GM12878 (cell line): ENCODE measurements around the gene PTGR3. TPM values are rescaled to one million over a fixed set of nuclear protein-coding genes. Genes with fewer than 3 reads are reported as not detected.

Experiments
- ATAC-seq: fragments of 200-7000 bp; cut with Tn5 transposase; 3 replicates; pipeline ENCODE4 v1.9.1; 2020; ENCODE audit warnings: mild to moderate bottlenecking, moderate library complexity
- BruUV-seq: library from RNA; stranded (reverse); fragments of 400-500 nt; replicated peaks from 2 replicates; lab custom pipeline; 2021; lab: Mats Ljungman, UMichigan
- CTCF ChIA-PET: fragments of 300-600 bp; sonication (Branson Sonifier 250); formaldehyde crosslinking; extraction: SDS; loops from one replicate; lab custom pipeline; 2021; ENCODE audit warnings: inconsistent platforms; lab: Yijun Ruan, JAX
- POLR2A ChIA-PET: fragments of 350-600 bp; formaldehyde crosslinking; extraction: SDS; loops from one replicate; lab custom pipeline; 2021; ENCODE audit warnings: inconsistent platforms; lab: Charles Lee
- RAD21 ChIA-PET: fragments of 300-600 bp; sonication (Branson Sonifier 250); formaldehyde crosslinking; loops from one replicate; lab custom pipeline; 2023; ENCODE audit warnings: antibody characterized with exemption; ENCODE audit not compliant: unreplicated experiment; lab: Charles Lee
- SMC1A ChIA-PET: fragments of 300-600 bp; sonication (Branson Sonifier 250); formaldehyde crosslinking; loops from one replicate; lab custom pipeline; 2023; ENCODE audit not compliant: unreplicated experiment, uncharacterized antibody; lab: Charles Lee
- DNase-seq: peaks from one replicate; pipeline ENCODE4 v3.0.0-alpha.2; 2011; ENCODE audit warnings: low read depth, low spot score
- FAIRE-seq: peaks from 3 replicates; lab custom pipeline; 2011; peaks lifted over from hg19 to GRCh38; lab: Jason Lieb, UNC
- H2AFZ ChIP-seq: 2 replicates; pipeline ENCODE4 v1.6.0; 2011; ENCODE audit warnings: low read depth, low read length, control low read depth; ENCODE audit not compliant: control insufficient read depth
- H3K27ac ChIP-seq: 2 replicates; pipeline ENCODE4 v1.5.1; 2011; ENCODE audit warnings: control low read depth; ENCODE audit not compliant: control insufficient read depth, insufficient read depth
- H3K27me3 ChIP-seq, 2 experiments: replicated peaks in 1 of 2; 2 replicates each; pipeline versions ENCODE4 v1.6.0 to v1.6.1; 2011; ENCODE audit warnings: low read length in 1 of 2; ENCODE audit not compliant: control insufficient read depth in 2 of 2, insufficient read depth in 2 of 2
- H3K36me3 ChIP-seq, 2 experiments: 2 replicates each; pipeline ENCODE4 v1.5.1; 2011; ENCODE audit warnings: low read length in 1 of 2; ENCODE audit not compliant: control insufficient read depth in 2 of 2, insufficient read depth in 2 of 2
- H3K4me1 ChIP-seq: 2 replicates; pipeline ENCODE4 v1.6.1; 2011; ENCODE audit warnings: mild to moderate bottlenecking, low read length, moderate library complexity, mixed read lengths; ENCODE audit not compliant: control insufficient read depth, insufficient read depth
- H3K4me2 ChIP-seq: 2 replicates; pipeline ENCODE4 v1.6.0; 2011; ENCODE audit warnings: control low read depth; ENCODE audit not compliant: control insufficient read depth, insufficient read depth
- H3K4me3 ChIP-seq: fragments of 200-600 bp; sonication (generic); 2 replicates; pipeline ENCODE4 v1.5.1; 2016
- H3K79me2 ChIP-seq: 2 replicates; pipeline ENCODE4 v1.6.0; 2011; ENCODE audit warnings: low read length; ENCODE audit not compliant: control insufficient read depth, insufficient read depth
- H3K9ac ChIP-seq: 2 replicates; pipeline ENCODE4 v1.8.0; 2011; ENCODE audit warnings: low read length, control low read depth, mixed read lengths; ENCODE audit not compliant: control insufficient read depth, insufficient read depth
- H3K9me3 ChIP-seq: replicated peaks from 3 replicates; pipeline ENCODE4 v1.5.1; 2011; ENCODE audit warnings: mild to moderate bottlenecking, low read length; ENCODE audit not compliant: control insufficient read depth, insufficient read depth
- H4K20me1 ChIP-seq: 2 replicates; pipeline ENCODE4 v1.6.0; 2011; ENCODE audit not compliant: control insufficient read depth, insufficient read depth
- WGBS: methylation state at CpG from one replicate; pipeline ENCODE4 v1.1.6; 2016; ENCODE audit warnings: low lambda C conversion rate; ENCODE audit not compliant: insufficient replicate concordance, insufficient coverage; ENCODE audit errors: missing lambda C conversion rate; 5-methylcytosine and 5-hydroxymethylcytosine counted together
- in situ Hi-C: fragments of 300-500 bp; cut with MboI; formaldehyde crosslinking; loops from 9 replicates; pipeline ENCODE4 v1.14.3; 2018; ENCODE audit warnings: mixed read lengths
- intact Hi-C: fragments of 100-400 bp; cut with micrococcal nuclease; formaldehyde crosslinking; loops from one replicate; pipeline ENCODE4 v1.14.2; 2022; ENCODE audit not compliant: unreplicated experiment
- polyA plus RNA-seq, 11 experiments: library from polyadenylated mRNA; depleted of rRNA in 4 of 11; unstranded in 6 of 11; stranded (reverse) in 5 of 11; fragments of >200 nt; fragmentation: Nextera tagmentation in 4 of 11; fragmentation: Illumina TruSeq in 1 of 11; extraction: Ambion mirVana in 4 of 11; extraction: Trizol in 1 of 11; gene quantifications; 1 replicate in 1 of 11; 2 replicates in 10 of 11; pipeline versions ENCODE4 v1.2.1 to v1.2.3, GENCODE V29; 2011 to 2016; ENCODE audit warnings: inconsistent platforms in 2 of 11, missing spikeins in 2 of 11, low read depth in 1 of 11
- total RNA-seq, 4 experiments: library from RNA; depleted of rRNA in 3 of 4; stranded (reverse); fragments of >200 nt in 3 of 4; fragmentation: Illumina TruSeq in 1 of 4; extraction: Trizol in 1 of 4; gene quantifications; 2 replicates each; pipeline versions ENCODE4 v1.2.1 to v1.2.3, GENCODE V29; 2013 to 2021
- TF ChIP-seq, protein P1 (sequence below): fragments of 450-650 bp; formaldehyde crosslinking; IDR thresholded peaks from 2 replicates; pipeline ENCODE4 v1.5.0; 2022; ENCODE audit warnings: mild to moderate bottlenecking, missing genetic modification characterization
- TF ChIP-seq, protein P2 (sequence below): IDR thresholded peaks from 2 replicates; pipeline ENCODE4 v1.6.1; 2011; ENCODE audit warnings: borderline replicate concordance, low read depth, mild to moderate bottlenecking, moderate library complexity, mixed read lengths, low read length; ENCODE audit not compliant: insufficient read depth; ENCODE audit errors: extremely low read length
- TF ChIP-seq, protein P3 (sequence below): fragments of 450-650 bp; IDR thresholded peaks from 2 replicates; pipeline ENCODE4 v1.6.1; 2018; ENCODE audit warnings: mild to moderate bottlenecking, low read depth, moderate library complexity; ENCODE audit not compliant: partially characterized antibody
- TF ChIP-seq, protein P4 (sequence below): IDR thresholded peaks from 2 replicates; pipeline ENCODE4 v1.6.1; 2012; ENCODE audit warnings: improper control_type of control experiment, low read depth, low read length; ENCODE audit not compliant: insufficient replicate concordance
- TF ChIP-seq, protein P5 (sequence below): fragments of 450-650 bp; IDR thresholded peaks from 2 replicates; pipeline ENCODE4 v1.6.1; 2017; ENCODE audit warnings: mild to moderate bottlenecking, moderate library complexity

Gene PTGR3
- total and polyA plus RNA-seq, 10 of the 15 experiments (the other 5 are each of a cell fraction or from before 2014, with no cell fraction given), result 6.2 to 69.8 (median 21.9) TPM

DNA sequence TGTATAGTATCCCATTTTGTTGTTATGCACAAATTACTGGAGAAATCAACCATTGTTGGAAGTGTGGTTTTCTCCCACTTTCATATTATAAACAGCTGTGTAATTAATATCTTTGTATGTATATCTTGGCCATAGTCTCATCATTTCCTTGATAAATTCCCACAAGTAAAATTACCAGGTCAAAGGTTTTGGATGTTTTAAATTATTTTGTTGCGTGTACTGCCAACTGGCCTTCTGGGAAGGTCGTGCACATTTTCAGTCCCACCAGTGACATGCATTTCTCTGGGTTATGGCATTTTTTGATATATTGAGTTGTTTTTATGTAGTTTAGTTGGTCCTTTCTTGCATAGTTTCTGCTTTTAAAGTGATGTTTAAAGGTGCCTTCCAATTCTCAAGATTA is 43.2 kb upstream of the PTGR3 start:
- no TSS peak for BruUV-seq
- Histone ChIP-seq H3K79me2 (peaks cover 20% of the 10 kb centered on the region), H3K27me3 (no peaks in the 10 kb centered on the region), H2AFZ (no peak overlapping the region), H3K9me3 (no peaks in the 10 kb centered on the region), H3K27ac (no peak overlapping the region), H4K20me1 (no peaks in the 10 kb centered on the region), H3K4me3 (no peak overlapping the region), H3K9ac (no peak overlapping the region), H3K36me3 (no peaks in the 10 kb centered on the region), H3K4me2 (no peak overlapping the region), H3K4me1 (peaks cover 12% of the 10 kb centered on the region)
- 100% methylated on average over 2 of the region's 2 CpGs for WGBS
- FAIRE-seq (no peak), ATAC-seq (no peak), DNase-seq (no peak)
- intact Hi-C loops (no loop called here), in situ Hi-C loops (no loop called here)
- ChIA-PET RAD21 (no interaction called here), CTCF (no interaction called here), SMC1A (no interaction called here), POLR2A (no interaction called here)
- TF ChIP-seq, protein P1, sequence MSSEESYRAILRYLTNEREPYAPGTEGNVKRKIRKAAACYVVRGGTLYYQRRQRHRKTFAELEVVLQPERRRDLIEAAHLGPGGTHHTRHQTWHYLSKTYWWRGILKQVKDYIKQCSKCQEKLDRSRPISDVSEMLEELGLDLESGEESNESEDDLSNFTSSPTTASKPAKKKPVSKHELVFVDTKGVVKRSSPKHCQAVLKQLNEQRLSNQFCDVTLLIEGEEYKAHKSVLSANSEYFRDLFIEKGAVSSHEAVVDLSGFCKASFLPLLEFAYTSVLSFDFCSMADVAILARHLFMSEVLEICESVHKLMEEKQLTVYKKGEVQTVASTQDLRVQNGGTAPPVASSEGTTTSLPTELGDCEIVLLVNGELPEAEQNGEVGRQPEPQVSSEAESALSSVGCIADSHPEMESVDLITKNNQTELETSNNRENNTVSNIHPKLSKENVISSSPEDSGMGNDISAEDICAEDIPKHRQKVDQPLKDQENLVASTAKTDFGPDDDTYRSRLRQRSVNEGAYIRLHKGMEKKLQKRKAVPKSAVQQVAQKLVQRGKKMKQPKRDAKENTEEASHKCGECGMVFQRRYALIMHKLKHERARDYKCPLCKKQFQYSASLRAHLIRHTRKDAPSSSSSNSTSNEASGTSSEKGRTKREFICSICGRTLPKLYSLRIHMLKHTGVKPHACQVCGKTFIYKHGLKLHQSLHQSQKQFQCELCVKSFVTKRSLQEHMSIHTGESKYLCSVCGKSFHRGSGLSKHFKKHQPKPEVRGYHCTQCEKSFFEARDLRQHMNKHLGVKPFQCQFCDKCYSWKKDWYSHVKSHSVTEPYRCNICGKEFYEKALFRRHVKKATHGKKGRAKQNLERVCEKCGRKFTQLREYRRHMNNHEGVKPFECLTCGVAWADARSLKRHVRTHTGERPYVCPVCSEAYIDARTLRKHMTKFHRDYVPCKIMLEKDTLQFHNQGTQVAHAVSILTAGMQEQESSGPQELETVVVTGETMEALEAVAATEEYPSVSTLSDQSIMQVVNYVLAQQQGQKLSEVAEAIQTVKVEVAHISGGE, result no peak
- TF ChIP-seq, protein P2, sequence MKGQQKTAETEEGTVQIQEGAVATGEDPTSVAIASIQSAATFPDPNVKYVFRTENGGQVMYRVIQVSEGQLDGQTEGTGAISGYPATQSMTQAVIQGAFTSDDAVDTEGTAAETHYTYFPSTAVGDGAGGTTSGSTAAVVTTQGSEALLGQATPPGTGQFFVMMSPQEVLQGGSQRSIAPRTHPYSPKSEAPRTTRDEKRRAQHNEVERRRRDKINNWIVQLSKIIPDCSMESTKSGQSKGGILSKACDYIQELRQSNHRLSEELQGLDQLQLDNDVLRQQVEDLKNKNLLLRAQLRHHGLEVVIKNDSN, result no peak
- TF ChIP-seq, protein P3, sequence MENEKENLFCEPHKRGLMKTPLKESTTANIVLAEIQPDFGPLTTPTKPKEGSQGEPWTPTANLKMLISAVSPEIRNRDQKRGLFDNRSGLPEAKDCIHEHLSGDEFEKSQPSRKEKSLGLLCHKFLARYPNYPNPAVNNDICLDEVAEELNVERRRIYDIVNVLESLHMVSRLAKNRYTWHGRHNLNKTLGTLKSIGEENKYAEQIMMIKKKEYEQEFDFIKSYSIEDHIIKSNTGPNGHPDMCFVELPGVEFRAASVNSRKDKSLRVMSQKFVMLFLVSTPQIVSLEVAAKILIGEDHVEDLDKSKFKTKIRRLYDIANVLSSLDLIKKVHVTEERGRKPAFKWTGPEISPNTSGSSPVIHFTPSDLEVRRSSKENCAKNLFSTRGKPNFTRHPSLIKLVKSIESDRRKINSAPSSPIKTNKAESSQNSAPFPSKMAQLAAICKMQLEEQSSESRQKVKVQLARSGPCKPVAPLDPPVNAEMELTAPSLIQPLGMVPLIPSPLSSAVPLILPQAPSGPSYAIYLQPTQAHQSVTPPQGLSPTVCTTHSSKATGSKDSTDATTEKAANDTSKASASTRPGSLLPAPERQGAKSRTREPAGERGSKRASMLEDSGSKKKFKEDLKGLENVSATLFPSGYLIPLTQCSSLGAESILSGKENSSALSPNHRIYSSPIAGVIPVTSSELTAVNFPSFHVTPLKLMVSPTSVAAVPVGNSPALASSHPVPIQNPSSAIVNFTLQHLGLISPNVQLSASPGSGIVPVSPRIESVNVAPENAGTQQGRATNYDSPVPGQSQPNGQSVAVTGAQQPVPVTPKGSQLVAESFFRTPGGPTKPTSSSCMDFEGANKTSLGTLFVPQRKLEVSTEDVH, result no peak
- TF ChIP-seq, protein P4, sequence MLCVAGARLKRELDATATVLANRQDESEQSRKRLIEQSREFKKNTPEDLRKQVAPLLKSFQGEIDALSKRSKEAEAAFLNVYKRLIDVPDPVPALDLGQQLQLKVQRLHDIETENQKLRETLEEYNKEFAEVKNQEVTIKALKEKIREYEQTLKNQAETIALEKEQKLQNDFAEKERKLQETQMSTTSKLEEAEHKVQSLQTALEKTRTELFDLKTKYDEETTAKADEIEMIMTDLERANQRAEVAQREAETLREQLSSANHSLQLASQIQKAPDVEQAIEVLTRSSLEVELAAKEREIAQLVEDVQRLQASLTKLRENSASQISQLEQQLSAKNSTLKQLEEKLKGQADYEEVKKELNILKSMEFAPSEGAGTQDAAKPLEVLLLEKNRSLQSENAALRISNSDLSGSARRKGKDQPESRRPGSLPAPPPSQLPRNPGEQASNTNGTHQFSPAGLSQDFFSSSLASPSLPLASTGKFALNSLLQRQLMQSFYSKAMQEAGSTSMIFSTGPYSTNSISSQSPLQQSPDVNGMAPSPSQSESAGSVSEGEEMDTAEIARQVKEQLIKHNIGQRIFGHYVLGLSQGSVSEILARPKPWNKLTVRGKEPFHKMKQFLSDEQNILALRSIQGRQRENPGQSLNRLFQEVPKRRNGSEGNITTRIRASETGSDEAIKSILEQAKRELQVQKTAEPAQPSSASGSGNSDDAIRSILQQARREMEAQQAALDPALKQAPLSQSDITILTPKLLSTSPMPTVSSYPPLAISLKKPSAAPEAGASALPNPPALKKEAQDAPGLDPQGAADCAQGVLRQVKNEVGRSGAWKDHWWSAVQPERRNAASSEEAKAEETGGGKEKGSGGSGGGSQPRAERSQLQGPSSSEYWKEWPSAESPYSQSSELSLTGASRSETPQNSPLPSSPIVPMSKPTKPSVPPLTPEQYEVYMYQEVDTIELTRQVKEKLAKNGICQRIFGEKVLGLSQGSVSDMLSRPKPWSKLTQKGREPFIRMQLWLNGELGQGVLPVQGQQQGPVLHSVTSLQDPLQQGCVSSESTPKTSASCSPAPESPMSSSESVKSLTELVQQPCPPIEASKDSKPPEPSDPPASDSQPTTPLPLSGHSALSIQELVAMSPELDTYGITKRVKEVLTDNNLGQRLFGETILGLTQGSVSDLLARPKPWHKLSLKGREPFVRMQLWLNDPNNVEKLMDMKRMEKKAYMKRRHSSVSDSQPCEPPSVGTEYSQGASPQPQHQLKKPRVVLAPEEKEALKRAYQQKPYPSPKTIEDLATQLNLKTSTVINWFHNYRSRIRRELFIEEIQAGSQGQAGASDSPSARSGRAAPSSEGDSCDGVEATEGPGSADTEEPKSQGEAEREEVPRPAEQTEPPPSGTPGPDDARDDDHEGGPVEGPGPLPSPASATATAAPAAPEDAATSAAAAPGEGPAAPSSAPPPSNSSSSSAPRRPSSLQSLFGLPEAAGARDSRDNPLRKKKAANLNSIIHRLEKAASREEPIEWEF, result no peak
- TF ChIP-seq, protein P5, sequence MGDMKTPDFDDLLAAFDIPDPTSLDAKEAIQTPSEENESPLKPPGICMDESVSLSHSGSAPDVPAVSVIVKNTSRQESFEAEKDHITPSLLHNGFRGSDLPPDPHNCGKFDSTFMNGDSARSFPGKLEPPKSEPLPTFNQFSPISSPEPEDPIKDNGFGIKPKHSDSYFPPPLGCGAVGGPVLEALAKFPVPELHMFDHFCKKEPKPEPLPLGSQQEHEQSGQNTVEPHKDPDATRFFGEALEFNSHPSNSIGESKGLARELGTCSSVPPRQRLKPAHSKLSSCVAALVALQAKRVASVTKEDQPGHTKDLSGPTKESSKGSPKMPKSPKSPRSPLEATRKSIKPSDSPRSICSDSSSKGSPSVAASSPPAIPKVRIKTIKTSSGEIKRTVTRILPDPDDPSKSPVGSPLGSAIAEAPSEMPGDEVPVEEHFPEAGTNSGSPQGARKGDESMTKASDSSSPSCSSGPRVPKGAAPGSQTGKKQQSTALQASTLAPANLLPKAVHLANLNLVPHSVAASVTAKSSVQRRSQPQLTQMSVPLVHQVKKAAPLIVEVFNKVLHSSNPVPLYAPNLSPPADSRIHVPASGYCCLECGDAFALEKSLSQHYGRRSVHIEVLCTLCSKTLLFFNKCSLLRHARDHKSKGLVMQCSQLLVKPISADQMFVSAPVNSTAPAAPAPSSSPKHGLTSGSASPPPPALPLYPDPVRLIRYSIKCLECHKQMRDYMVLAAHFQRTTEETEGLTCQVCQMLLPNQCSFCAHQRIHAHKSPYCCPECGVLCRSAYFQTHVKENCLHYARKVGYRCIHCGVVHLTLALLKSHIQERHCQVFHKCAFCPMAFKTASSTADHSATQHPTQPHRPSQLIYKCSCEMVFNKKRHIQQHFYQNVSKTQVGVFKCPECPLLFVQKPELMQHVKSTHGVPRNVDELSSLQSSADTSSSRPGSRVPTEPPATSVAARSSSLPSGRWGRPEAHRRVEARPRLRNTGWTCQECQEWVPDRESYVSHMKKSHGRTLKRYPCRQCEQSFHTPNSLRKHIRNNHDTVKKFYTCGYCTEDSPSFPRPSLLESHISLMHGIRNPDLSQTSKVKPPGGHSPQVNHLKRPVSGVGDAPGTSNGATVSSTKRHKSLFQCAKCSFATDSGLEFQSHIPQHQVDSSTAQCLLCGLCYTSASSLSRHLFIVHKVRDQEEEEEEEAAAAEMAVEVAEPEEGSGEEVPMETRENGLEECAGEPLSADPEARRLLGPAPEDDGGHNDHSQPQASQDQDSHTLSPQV, result no peak
